KG1 (cell line): ENCODE data around the gene FAR1.
"Not testable (repeated sequence)": the region's sequence is repeated elsewhere in the genome, so short reads cannot be mapped to it uniquely, and the experiment has no call there.

Source experiments
- DNase-seq: peaks from one replicate; lab custom pipeline; 2025; lab: John Stamatoyannopoulos, UW

Gene FAR1

GRCh38 chr11:13717331-13717730, 48.9 kb downstream of the FAR1 start:
- DNase-seq, result no peak

- DNase-seq, result no peak
Measured at GRCh38 chr11:13718394-13718793, 49.9 kb downstream of the FAR1 start.

GRCh38 chr11:13720940-13721339, 52.5 kb downstream of the FAR1 start:
- DNase-seq, result no peak

GRCh38 chr11:13721760-13722159, 53.3 kb downstream of the FAR1 start:
- DNase-seq, result no peak

GRCh38 chr11:13726456-13726855, 58.0 kb downstream of the FAR1 start:
- DNase-seq, result no peak

GRCh38 chr11:13728076-13728475, 59.6 kb downstream of the FAR1 start:
- no peak for DNase-seq

- no peak for DNase-seq
Measured at GRCh38 chr11:13734530-13734929, 66.1 kb downstream of the FAR1 start.

- DNase-seq, result no peak
Measured at GRCh38 chr11:13745165-13745564, 76.7 kb downstream of the FAR1 start.

- not testable (repeated sequence) for DNase-seq
Measured at GRCh38 chr11:13753316-13753715, 84.8 kb downstream of the FAR1 start.

GRCh38 chr11:13759050-13759449, 90.6 kb downstream of the FAR1 start:
- DNase-seq, result no peak

- no peak for DNase-seq
Measured at GRCh38 chr11:13760115-13760514, 91.6 kb downstream of the FAR1 start.

- no peak for DNase-seq
Measured at GRCh38 chr11:13761250-13761649, 92.8 kb downstream of the FAR1 start.

GRCh38 chr11:13761716-13762115, 93.2 kb downstream of the FAR1 start:
- DNase-seq, result no peak

GRCh38 chr11:13762718-13763117, 94.2 kb downstream of the FAR1 start:
- no peak for DNase-seq

GRCh38 chr11:13763341-13763740, 94.9 kb downstream of the FAR1 start:
- DNase-seq, result no peak

- DNase-seq, result no peak
Measured at GRCh38 chr11:13765886-13766285, 97.4 kb downstream of the FAR1 start.

- DNase-seq, result no peak
Measured at GRCh38 chr11:13767471-13767870, 99.0 kb downstream of the FAR1 start.

GRCh38 chr11:13769188-13769587, 100.7 kb downstream of the FAR1 start:
- no peak for DNase-seq

GRCh38 chr11:13771151-13771550, 102.7 kb downstream of the FAR1 start:
- DNase-seq, result no peak

GRCh38 chr11:13772223-13773046, 104.0 kb downstream of the FAR1 start:
- DNase-seq, result peak; percentile 52

GRCh38 chr11:13775471-13775870, 107.0 kb downstream of the FAR1 start:
- no peak for DNase-seq

- DNase-seq, result no peak
Measured at GRCh38 chr11:13776134-13776815, 107.8 kb downstream of the FAR1 start.

- no peak for DNase-seq
Measured at GRCh38 chr11:13777341-13777985, 109.0 kb downstream of the FAR1 start.
